Measurements from ENCODE around the gene SPTLC2. TPM values are rescaled to one million over a fixed set of nuclear protein-coding genes. Genes with fewer than 3 reads are reported as not detected.
"Not testable (repeated sequence)": the region's sequence is repeated elsewhere in the genome, so short reads cannot be mapped to it uniquely, and the experiment has no call there.

Gene SPTLC2
- total RNA-seq, 3 donors from 2014 or later (not counting 1 experiment from before 2014, with no cell fraction given), result 35.2 to 58.6 (median 50.4) TPM

DNA sequence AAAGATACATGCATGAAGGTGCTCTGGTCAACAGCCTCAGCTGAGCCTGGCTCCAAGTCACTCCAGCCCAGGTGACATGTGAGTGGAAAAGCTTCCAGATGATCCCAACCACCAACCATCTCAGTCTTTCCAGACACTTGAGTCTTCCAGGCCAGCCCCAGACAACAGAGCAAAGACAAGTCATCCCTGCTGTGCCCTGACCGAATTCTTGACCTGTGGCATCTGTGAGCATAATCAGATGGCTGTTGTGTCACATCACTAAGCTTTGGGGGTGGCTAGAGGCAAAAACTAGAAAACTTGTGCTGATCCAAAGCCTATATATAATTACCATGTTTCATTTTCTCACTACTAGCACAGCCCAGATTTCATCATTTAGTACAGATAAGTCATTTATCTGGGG is 67.0 kb downstream of the SPTLC2 start:
- WGBS (ENCODE audit: insufficient coverage), result 92% methylated on average over 1 of the region's 1 CpG
- H3K4me1 ChIP-seq (ENCODE audit: control insufficient read depth, insufficient read depth, low read length), result peaks cover 8% of the 10 kb centered on the region
- ATAC-seq (no peak), DNase-seq (no peak)
- no peaks in the 10 kb centered on the region for H3K9me3 Mint-ChIP-seq
- H3K36me3 ChIP-seq (ENCODE audit: control insufficient read depth, insufficient read depth, low read length), result peaks cover 46% of the 10 kb centered on the region
- H3K36me3 Mint-ChIP-seq, result peaks cover 6% of the 10 kb centered on the region
- no peak overlapping the region for H3K27ac ChIP-seq (ENCODE audit: low read length)
- peaks cover 7 to 8% of the 10 kb centered on the region in 2 donors for H3K4me1 Mint-ChIP-seq
- no peak overlapping the region for H3K4me3 Mint-ChIP-seq
- TF ChIP-seq, protein P1, sequence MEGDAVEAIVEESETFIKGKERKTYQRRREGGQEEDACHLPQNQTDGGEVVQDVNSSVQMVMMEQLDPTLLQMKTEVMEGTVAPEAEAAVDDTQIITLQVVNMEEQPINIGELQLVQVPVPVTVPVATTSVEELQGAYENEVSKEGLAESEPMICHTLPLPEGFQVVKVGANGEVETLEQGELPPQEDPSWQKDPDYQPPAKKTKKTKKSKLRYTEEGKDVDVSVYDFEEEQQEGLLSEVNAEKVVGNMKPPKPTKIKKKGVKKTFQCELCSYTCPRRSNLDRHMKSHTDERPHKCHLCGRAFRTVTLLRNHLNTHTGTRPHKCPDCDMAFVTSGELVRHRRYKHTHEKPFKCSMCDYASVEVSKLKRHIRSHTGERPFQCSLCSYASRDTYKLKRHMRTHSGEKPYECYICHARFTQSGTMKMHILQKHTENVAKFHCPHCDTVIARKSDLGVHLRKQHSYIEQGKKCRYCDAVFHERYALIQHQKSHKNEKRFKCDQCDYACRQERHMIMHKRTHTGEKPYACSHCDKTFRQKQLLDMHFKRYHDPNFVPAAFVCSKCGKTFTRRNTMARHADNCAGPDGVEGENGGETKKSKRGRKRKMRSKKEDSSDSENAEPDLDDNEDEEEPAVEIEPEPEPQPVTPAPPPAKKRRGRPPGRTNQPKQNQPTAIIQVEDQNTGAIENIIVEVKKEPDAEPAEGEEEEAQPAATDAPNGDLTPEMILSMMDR (IDR thresholded peaks at IDR 0.05), result no peak
- H3K27me3 ChIP-seq (ENCODE audit: control insufficient read depth, insufficient read depth, low read length), result no peaks in the 10 kb centered on the region
- no peak overlapping the region for H3K4me3 ChIP-seq (ENCODE audit: low read length)
- no peaks in the 10 kb centered on the region for H3K27me3 Mint-ChIP-seq (ENCODE audit: low read depth in 2 of 2)
- H3K27ac Mint-ChIP-seq, result no peak overlapping the region
- intact Hi-C loops (cut with micrococcal nuclease), result no loop called here
- H3K9me3 ChIP-seq (ENCODE audit: control insufficient read depth, insufficient read depth, low read length), result no peaks in the 10 kb centered on the region

DNA sequence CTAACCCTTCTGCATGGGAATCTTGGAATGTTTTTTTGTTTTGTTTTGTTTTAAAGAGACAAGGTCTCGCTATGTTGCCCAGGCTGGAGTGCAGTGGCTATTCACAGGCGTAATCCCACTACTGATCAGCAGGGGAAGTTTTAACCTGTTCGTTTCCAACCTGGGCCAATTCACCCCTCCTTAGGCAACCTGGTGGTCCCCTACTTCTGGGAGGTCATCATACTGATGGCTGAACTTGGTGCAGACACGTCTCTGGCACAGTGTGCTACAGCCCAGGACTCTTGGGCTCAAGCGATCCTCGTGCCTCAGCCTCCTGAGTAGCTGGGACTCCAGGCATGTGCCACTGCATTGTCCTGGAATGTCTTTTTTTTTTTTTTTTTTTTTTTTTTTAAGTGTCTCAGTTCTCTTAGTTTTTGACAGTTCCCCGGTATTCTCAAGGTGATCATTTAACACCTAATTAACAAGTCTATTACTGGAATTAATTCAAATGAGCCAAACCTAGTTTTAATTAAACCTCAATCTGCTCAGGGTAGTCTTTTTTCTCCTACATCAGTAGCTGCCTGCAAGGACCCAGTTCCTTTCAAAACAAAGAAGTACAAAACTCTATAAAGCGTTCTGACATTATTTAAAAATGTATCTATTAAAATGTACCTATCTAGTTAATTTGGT is 68.8 kb downstream of the SPTLC2 start:
- Histone ChIP-seq H3K9me3 (ENCODE audit: control insufficient read depth, insufficient read depth, low read length) (no peaks in the 10 kb centered on the region), H3K27me3 (ENCODE audit: control insufficient read depth, insufficient read depth, low read length) (no peaks in the 10 kb centered on the region), H3K27ac (ENCODE audit: low read length) (no peak overlapping the region), H3K4me3 (ENCODE audit: low read length) (no peak overlapping the region), H3K36me3 (ENCODE audit: control insufficient read depth, insufficient read depth, low read length) (peaks cover 45% of the 10 kb centered on the region), H3K4me1 (ENCODE audit: control insufficient read depth, insufficient read depth, low read length) (peaks cover 6% of the 10 kb centered on the region)
- ATAC-seq, result no peak
- Mint-ChIP-seq H3K9me3 (no peaks in the 10 kb centered on the region), H3K27me3 (ENCODE audit: low read depth in 2 of 2) (no peaks in the 10 kb centered on the region), H3K4me1 (peaks cover 8 to 12% of the 10 kb centered on the region in 2 donors), H3K27ac (no peak overlapping the region), H3K36me3 (peaks cover 6% of the 10 kb centered on the region), H3K4me3 (no peak overlapping the region)
- WGBS (ENCODE audit: insufficient coverage), result 98% methylated on average over 6 of the region's 8 CpGs
- intact Hi-C loops (cut with micrococcal nuclease), result no loop called here
- DNase-seq, result no peak
- TF ChIP-seq, protein P1 (IDR thresholded peaks at IDR 0.05), result no peak

DNA sequence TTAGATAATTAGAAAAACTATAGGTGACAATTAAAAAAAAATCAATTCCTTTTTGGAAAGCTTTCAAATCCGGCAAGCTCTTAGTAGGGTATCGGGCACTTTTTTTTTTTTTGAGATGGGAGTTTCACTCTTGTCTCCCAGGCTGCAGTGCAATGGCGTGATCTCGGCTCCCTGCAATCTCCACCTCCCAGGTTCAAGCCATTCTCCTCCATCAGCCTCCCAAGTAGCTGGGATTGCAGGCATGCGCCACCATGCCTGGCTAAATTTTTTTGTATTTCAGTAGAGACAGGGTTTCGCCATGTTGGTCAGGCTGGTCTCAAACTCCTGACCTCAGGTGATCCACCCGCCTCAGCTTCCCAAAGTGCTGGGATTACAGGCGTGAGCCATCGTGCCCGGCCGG is 71.3 kb downstream of the SPTLC2 start:
- H3K4me3 Mint-ChIP-seq; H3K9me3 Mint-ChIP-seq; H3K4me3 ChIP-seq (ENCODE audit: low read length); ATAC-seq; H3K27ac ChIP-seq (ENCODE audit: low read length); H3K27me3 Mint-ChIP-seq (ENCODE audit: low read depth in 2 of 2); H3K9me3 ChIP-seq (ENCODE audit: control insufficient read depth, insufficient read depth, low read length); DNase-seq; intact Hi-C loops (cut with micrococcal nuclease); H3K36me3 Mint-ChIP-seq; H3K27me3 ChIP-seq (ENCODE audit: control insufficient read depth, insufficient read depth, low read length): not testable (repeated sequence)
- peak overlapping the region; percentile 19 to 53 for H3K27ac Mint-ChIP-seq
- peaks cover 30% of the 10 kb centered on the region for H3K36me3 ChIP-seq (ENCODE audit: control insufficient read depth, insufficient read depth, low read length)
- WGBS (ENCODE audit: insufficient coverage), result 98% methylated on average over 7 of the region's 11 CpGs
- peaks cover 17 to 23% of the 10 kb centered on the region in 2 donors for H3K4me1 Mint-ChIP-seq
- peaks cover 11% of the 10 kb centered on the region for H3K4me1 ChIP-seq (ENCODE audit: control insufficient read depth, insufficient read depth, low read length)

DNA sequence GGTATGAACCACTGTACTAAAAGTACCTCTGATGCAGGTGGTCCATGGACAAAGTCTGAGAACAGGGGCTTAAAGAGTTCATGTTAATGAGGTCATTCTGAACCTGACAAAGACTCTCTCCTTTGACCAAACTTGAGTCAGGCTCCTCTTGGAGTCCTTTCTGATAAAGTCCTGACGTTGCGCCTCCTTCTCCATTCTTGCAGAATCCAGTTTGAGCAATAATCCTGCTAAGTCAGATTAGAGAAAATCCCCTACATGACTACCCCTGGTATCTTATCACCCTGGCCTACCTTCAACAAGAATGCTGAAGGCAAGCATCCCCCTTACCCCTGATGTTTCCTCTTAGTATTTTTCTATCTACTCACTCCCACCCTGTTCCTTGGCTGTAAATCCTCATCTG is 71.9 kb downstream of the SPTLC2 start:
- Histone ChIP-seq H3K4me3 (ENCODE audit: low read length) (no peak overlapping the region), H3K4me1 (ENCODE audit: control insufficient read depth, insufficient read depth, low read length) (peaks cover 11% of the 10 kb centered on the region), H3K27me3 (ENCODE audit: control insufficient read depth, insufficient read depth, low read length) (no peaks in the 10 kb centered on the region), H3K9me3 (ENCODE audit: control insufficient read depth, insufficient read depth, low read length) (no peaks in the 10 kb centered on the region), H3K36me3 (ENCODE audit: control insufficient read depth, insufficient read depth, low read length) (peaks cover 25% of the 10 kb centered on the region), H3K27ac (ENCODE audit: low read length) (no peak overlapping the region)
- ATAC-seq (no peak), DNase-seq (no peak)
- no peaks in the 10 kb centered on the region for H3K9me3 Mint-ChIP-seq
- H3K4me3 Mint-ChIP-seq, result no peak overlapping the region
- H3K27ac Mint-ChIP-seq, result peak overlapping the region in 1 of 2 donors; percentile 18
- intact Hi-C loops (cut with micrococcal nuclease), result no loop called here
- TF ChIP-seq, protein P1 (IDR thresholded peaks at IDR 0.05), result no peak
- H3K27me3 Mint-ChIP-seq (ENCODE audit: low read depth in 2 of 2), result no peaks in the 10 kb centered on the region
- H3K36me3 Mint-ChIP-seq, result peaks cover 6% of the 10 kb centered on the region
- WGBS (ENCODE audit: insufficient coverage), result 93% methylated on average over 2 of the region's 2 CpGs
- peaks cover 17 to 23% of the 10 kb centered on the region in 2 donors for H3K4me1 Mint-ChIP-seq
